ENCODE data around the gene KCNK7.

The KCNK7 gene

GRCh38 chr11:65555693-65556231 lies 39.8 kb downstream of the KCNK7 start:
- Histone ChIP-seq H3K36me3 (ENCODE audit: control insufficient read depth, insufficient read depth, low read length) (no peaks in the 10 kb centered on the region), H3K9me3 (ENCODE audit: control insufficient read depth, insufficient read depth, low read length) (no peaks in the 10 kb centered on the region), H3K27me3 (ENCODE audit: control insufficient read depth, insufficient read depth, low read length) (no peaks in the 10 kb centered on the region; the same call in 1 of the 2 replicates), H3K4me3 (ENCODE audit: low read length) (no peak overlapping the region), H3K4me1 (ENCODE audit: control insufficient read depth, insufficient read depth, low read length) (peaks cover 21% of the 10 kb centered on the region), H3K27ac (ENCODE audit: low read length) (no peak overlapping the region)
- no CpG with 5 or more reads among the region's 6 CpGs for WGBS (ENCODE audit: insufficient coverage, insufficient read length)
- no peak for DNase-seq (ENCODE audit: low read depth, low spot score)

- no CpG with 5 or more reads among the region's 4 CpGs for WGBS (ENCODE audit: insufficient coverage, insufficient read length)
- DNase-seq (ENCODE audit: low read depth, low spot score), result no peak
- Histone ChIP-seq H3K27ac (ENCODE audit: low read length) (no peak overlapping the region), H3K36me3 (ENCODE audit: control insufficient read depth, insufficient read depth, low read length) (no peaks in the 10 kb centered on the region), H3K4me1 (ENCODE audit: control insufficient read depth, insufficient read depth, low read length) (peaks cover 18% of the 10 kb centered on the region), H3K27me3 (ENCODE audit: control insufficient read depth, insufficient read depth, low read length) (no peaks in the 10 kb centered on the region; the same call in 1 of the 2 replicates), H3K4me3 (ENCODE audit: low read length) (no peak overlapping the region), H3K9me3 (ENCODE audit: control insufficient read depth, insufficient read depth, low read length) (no peaks in the 10 kb centered on the region)
These were observed 40.7 kb downstream of the KCNK7 start for GRCh38 chr11:65554842-65555430.

GRCh38 chr11:65554057-65554818 lies 41.4 kb downstream of the KCNK7 start:
- Histone ChIP-seq H3K4me3 (ENCODE audit: low read length) (peak overlapping the region; percentile 20; the same call in 1 of the 2 replicates), H3K4me1 (ENCODE audit: control insufficient read depth, insufficient read depth, low read length) (peaks cover 15% of the 10 kb centered on the region), H3K9me3 (ENCODE audit: control insufficient read depth, insufficient read depth, low read length) (no peaks in the 10 kb centered on the region), H3K27ac (ENCODE audit: low read length) (no peak overlapping the region), H3K27me3 (ENCODE audit: control insufficient read depth, insufficient read depth, low read length) (no peaks in the 10 kb centered on the region; the same call in 1 of the 2 replicates), H3K36me3 (ENCODE audit: control insufficient read depth, insufficient read depth, low read length) (no peaks in the 10 kb centered on the region)
- no CpG with 5 or more reads among the region's 27 CpGs for WGBS (ENCODE audit: insufficient coverage, insufficient read length)
- DNase-seq (ENCODE audit: low read depth, low spot score), result no peak

GRCh38 chr11:65553301-65554001 lies 42.1 kb downstream of the KCNK7 start:
- Histone ChIP-seq H3K4me1 (ENCODE audit: control insufficient read depth, insufficient read depth, low read length) (peaks cover 9% of the 10 kb centered on the region), H3K27ac (ENCODE audit: low read length) (no peak overlapping the region), H3K4me3 (ENCODE audit: low read length) (peak overlapping the region; percentile 20; the same call in 1 of the 2 replicates), H3K36me3 (ENCODE audit: control insufficient read depth, insufficient read depth, low read length) (no peaks in the 10 kb centered on the region), H3K27me3 (ENCODE audit: control insufficient read depth, insufficient read depth, low read length) (no peaks in the 10 kb centered on the region; the same call in 1 of the 2 replicates), H3K9me3 (ENCODE audit: control insufficient read depth, insufficient read depth, low read length) (no peaks in the 10 kb centered on the region)
- no peak for DNase-seq (ENCODE audit: low read depth, low spot score)
- no CpG with 5 or more reads among the region's 37 CpGs for WGBS (ENCODE audit: insufficient coverage, insufficient read length)

GRCh38 chr11:65552388-65552951 lies 43.1 kb downstream of the KCNK7 start:
- Histone ChIP-seq H3K27ac (ENCODE audit: low read length) (no peak overlapping the region), H3K4me1 (ENCODE audit: control insufficient read depth, insufficient read depth, low read length) (peaks cover 9% of the 10 kb centered on the region)

GRCh38 chr11:65551572-65552387 lies 43.8 kb downstream of the KCNK7 start:
- Histone ChIP-seq H3K36me3 (ENCODE audit: control insufficient read depth, insufficient read depth, low read length) (no peaks in the 10 kb centered on the region), H3K4me3 (ENCODE audit: low read length) (no peak overlapping the region), H3K9me3 (ENCODE audit: control insufficient read depth, insufficient read depth, low read length) (no peaks in the 10 kb centered on the region), H3K27ac (ENCODE audit: low read length) (no peak overlapping the region), H3K27me3 (ENCODE audit: control insufficient read depth, insufficient read depth, low read length) (no peaks in the 10 kb centered on the region; the same call in 1 of the 2 replicates), H3K4me1 (ENCODE audit: control insufficient read depth, insufficient read depth, low read length) (peaks cover 11% of the 10 kb centered on the region)
- WGBS (ENCODE audit: insufficient coverage, insufficient read length), result no CpG with 5 or more reads among the region's 17 CpGs
- DNase-seq (ENCODE audit: low read depth, low spot score), result no peak

More at GRCh38 chr11:65552388-65552951, 43.1 kb downstream of the KCNK7 start:
- no peaks in the 10 kb centered on the region for H3K9me3 ChIP-seq (ENCODE audit: control insufficient read depth, insufficient read depth, low read length)
- no peak overlapping the region for H3K4me3 ChIP-seq (ENCODE audit: low read length)
- DNase-seq (ENCODE audit: low read depth, low spot score), result no peak
- no peaks in the 10 kb centered on the region; the same call in 1 of the 2 replicates for H3K27me3 ChIP-seq (ENCODE audit: control insufficient read depth, insufficient read depth, low read length)
- no CpG with 5 or more reads among the region's 9 CpGs for WGBS (ENCODE audit: insufficient coverage, insufficient read length)
- no peaks in the 10 kb centered on the region for H3K36me3 ChIP-seq (ENCODE audit: control insufficient read depth, insufficient read depth, low read length)

GRCh38 chr11:65549096-65549495 lies 46.5 kb downstream of the KCNK7 start:
- H3K36me3 ChIP-seq (ENCODE audit: control insufficient read depth, insufficient read depth, low read length), result no peaks in the 10 kb centered on the region
- DNase-seq (ENCODE audit: low read depth, low spot score), result no peak
- H3K9me3 ChIP-seq (ENCODE audit: control insufficient read depth, insufficient read depth, low read length), result no peaks in the 10 kb centered on the region
- peaks cover 10% of the 10 kb centered on the region for H3K4me1 ChIP-seq (ENCODE audit: control insufficient read depth, insufficient read depth, low read length)
- WGBS (ENCODE audit: insufficient coverage, insufficient read length), result no CpG with 5 or more reads among the region's 3 CpGs
- peaks cover 5% of the 10 kb centered on the region; the same call in 1 of the 2 replicates for H3K27me3 ChIP-seq (ENCODE audit: control insufficient read depth, insufficient read depth, low read length)
- H3K4me3 ChIP-seq (ENCODE audit: low read length), result no peak overlapping the region
- H3K27ac ChIP-seq (ENCODE audit: low read length), result no peak overlapping the region

GRCh38 chr11:65548395-65548794 lies 47.2 kb downstream of the KCNK7 start:
- peaks cover 9% of the 10 kb centered on the region for H3K4me1 ChIP-seq (ENCODE audit: control insufficient read depth, insufficient read depth, low read length)
- no peaks in the 10 kb centered on the region for H3K9me3 ChIP-seq (ENCODE audit: control insufficient read depth, insufficient read depth, low read length)
- no peak overlapping the region for H3K4me3 ChIP-seq (ENCODE audit: low read length)
- DNase-seq (ENCODE audit: low read depth, low spot score), result no peak
- no CpG with 5 or more reads among the region's 3 CpGs for WGBS (ENCODE audit: insufficient coverage, insufficient read length)
- peaks cover 5% of the 10 kb centered on the region; the same call in 1 of the 2 replicates for H3K27me3 ChIP-seq (ENCODE audit: control insufficient read depth, insufficient read depth, low read length)
- H3K36me3 ChIP-seq (ENCODE audit: control insufficient read depth, insufficient read depth, low read length), result no peaks in the 10 kb centered on the region
- no peak overlapping the region for H3K27ac ChIP-seq (ENCODE audit: low read length)

- H3K9me3 ChIP-seq (ENCODE audit: control insufficient read depth, insufficient read depth, low read length), result no peaks in the 10 kb centered on the region
- no peak overlapping the region for H3K27ac ChIP-seq (ENCODE audit: low read length)
- H3K4me3 ChIP-seq (ENCODE audit: low read length), result 0 out of 2 replicates have a peak overlapping the region, but pooled peaks have one; percentile 2
- peaks cover 5% of the 10 kb centered on the region; the same call in 1 of the 2 replicates for H3K27me3 ChIP-seq (ENCODE audit: control insufficient read depth, insufficient read depth, low read length)
- no peak for DNase-seq (ENCODE audit: low read depth, low spot score)
- H3K36me3 ChIP-seq (ENCODE audit: control insufficient read depth, insufficient read depth, low read length), result no peaks in the 10 kb centered on the region
- H3K4me1 ChIP-seq (ENCODE audit: control insufficient read depth, insufficient read depth, low read length), result peaks cover 7% of the 10 kb centered on the region
- no CpG with 5 or more reads among the region's 52 CpGs for WGBS (ENCODE audit: insufficient coverage, insufficient read length)
These were observed 48.0 kb downstream of the KCNK7 start for GRCh38 chr11:65547446-65548125.
